HEK293 (cell line): ENCODE results near the gene AAK1.

Source experiments
- CTCF ChIA-PET: fragments of 350-600 bp; formaldehyde crosslinking; extraction: SDS; loops from one replicate; lab custom pipeline; 2021; ENCODE audit warnings: antibody characterized with exemption; lab: Yijun Ruan, JAX
- POLR2A ChIA-PET: fragments of 300-600 bp; formaldehyde crosslinking; extraction: SDS; loops from one replicate; lab custom pipeline; 2020; ENCODE audit warnings: antibody characterized with exemption, inconsistent platforms; lab: Yijun Ruan, JAX
- H3K27ac ChIP-seq: fragments of 200-500 bp; sonication (Bioruptor generic); 2 replicates; pipeline ENCODE4 v1.5.1; 2014; ENCODE audit warnings: low read depth, low read length, control low read depth, inconsistent platforms; ENCODE audit errors: extremely low read depth
- H3K36me3 ChIP-seq, 2 experiments: fragments of 200-500 bp in 1 of 2; sonication (Bioruptor generic) in 1 of 2; 1 replicate in 1 of 2; 2 replicates in 1 of 2; pipeline ENCODE4 v1.5.1; 2014 to 2017; ENCODE audit warnings: inconsistent platforms in 2 of 2, low read length in 2 of 2; ENCODE audit not compliant: control insufficient read depth in 2 of 2, insufficient read depth in 1 of 2
- H3K4me1 ChIP-seq: fragments of 200-500 bp; sonication (Bioruptor generic); 2 replicates; pipeline ENCODE4 v1.5.1; 2014; ENCODE audit warnings: mild to moderate bottlenecking, low read length, inconsistent platforms; ENCODE audit not compliant: control insufficient read depth, insufficient read depth
- H3K4me3 ChIP-seq: 2 replicates; pipeline ENCODE4 v1.5.1; 2011; ENCODE audit warnings: low read depth, mild to moderate bottlenecking, control low read depth, low read length, moderate library complexity
- H3K9me3 ChIP-seq: fragments of 200-500 bp; sonication (Bioruptor generic); 2 replicates; pipeline ENCODE4 v1.5.1; 2014; ENCODE audit warnings: low read depth, low read length, inconsistent platforms; ENCODE audit not compliant: control insufficient read depth, insufficient read depth
- SCRT2 ChIP-seq: fragments of 450-650 bp; formaldehyde crosslinking; IDR thresholded peaks from 2 replicates; pipeline ENCODE4 v1.5.1; 2016; ENCODE audit warnings: missing biosample characterization, missing genetic modification characterization
- ZNF133 ChIP-seq: fragments of 450-650 bp; formaldehyde crosslinking; IDR thresholded peaks from 2 replicates; pipeline ENCODE4 v1.5.1; 2016; ENCODE audit warnings: missing biosample characterization, missing genetic modification characterization
- ZNF138 ChIP-seq: fragments of 450-650 bp; formaldehyde crosslinking; IDR thresholded peaks from 2 replicates; pipeline ENCODE4 v1.5.1; 2016; ENCODE audit warnings: missing biosample characterization, missing genetic modification characterization, borderline replicate concordance
- ZNF140 ChIP-seq: fragments of 450-650 bp; formaldehyde crosslinking; IDR thresholded peaks from 2 replicates; pipeline ENCODE4 v1.5.1; 2016; ENCODE audit warnings: missing biosample characterization, missing genetic modification characterization
- ZNF248 ChIP-seq: fragments of 450-650 bp; formaldehyde crosslinking; IDR thresholded peaks from 2 replicates; pipeline ENCODE4 v1.5.1; 2017; ENCODE audit warnings: missing biosample characterization, missing genetic modification characterization
- ZNF292 ChIP-seq: fragments of 450-650 bp; formaldehyde crosslinking; IDR thresholded peaks from 2 replicates; pipeline ENCODE4 v1.5.1; 2016; ENCODE audit warnings: low read depth, missing biosample characterization, missing genetic modification characterization, borderline replicate concordance
- ZNF324 ChIP-seq: fragments of 450-650 bp; formaldehyde crosslinking; IDR thresholded peaks from 2 replicates; pipeline ENCODE4 v1.5.1; 2016; ENCODE audit warnings: missing biosample characterization, missing genetic modification characterization
- ZNF433 ChIP-seq: fragments of 450-650 bp; formaldehyde crosslinking; IDR thresholded peaks from 2 replicates; pipeline ENCODE4 v1.5.1; 2016; ENCODE audit warnings: missing biosample characterization, missing genetic modification characterization, low read depth
- ZNF600 ChIP-seq: fragments of 450-650 bp; formaldehyde crosslinking; IDR thresholded peaks from 2 replicates; pipeline ENCODE4 v1.5.1; 2016; ENCODE audit warnings: missing biosample characterization, missing genetic modification characterization
- ZNF785 ChIP-seq: fragments of 450-650 bp; formaldehyde crosslinking; IDR thresholded peaks from 2 replicates; pipeline ENCODE4 v1.5.1; 2016; ENCODE audit warnings: missing biosample characterization, missing genetic modification characterization
- ZNF791 ChIP-seq: fragments of 450-650 bp; formaldehyde crosslinking; IDR thresholded peaks from 2 replicates; pipeline ENCODE4 v1.5.1; 2016; ENCODE audit warnings: missing biosample characterization, missing genetic modification characterization
- TF ChIP-seq, protein P1 (sequence below): fragments of 450-650 bp; formaldehyde crosslinking; conservative IDR thresholded peaks from 2 replicates; pipeline ENCODE4 v1.5.1; 2016; ENCODE audit warnings: low read depth, missing biosample characterization, missing genetic modification characterization
- TF ChIP-seq, protein P2 (sequence below): fragments of 450-650 bp; formaldehyde crosslinking; IDR thresholded peaks from 2 replicates; pipeline ENCODE4 v1.5.1; 2017; ENCODE audit warnings: missing biosample characterization, missing genetic modification characterization
- TF ChIP-seq, protein P3 (sequence below): fragments of 450-650 bp; formaldehyde crosslinking; IDR thresholded peaks from 2 replicates; pipeline ENCODE4 v1.5.1; 2016; ENCODE audit warnings: missing biosample characterization, missing genetic modification characterization
- TF ChIP-seq, protein P4 (sequence below): fragments of 450-650 bp; formaldehyde crosslinking; IDR thresholded peaks from 2 replicates; pipeline ENCODE4 v1.5.1; 2016; ENCODE audit warnings: missing biosample characterization, missing genetic modification characterization
- TF ChIP-seq, protein P5 (sequence below): fragments of 450-650 bp; formaldehyde crosslinking; IDR thresholded peaks from 2 replicates; pipeline ENCODE4 v1.5.1; 2017; ENCODE audit warnings: missing biosample characterization, mild to moderate bottlenecking, missing genetic modification characterization, moderate library complexity

AAK1 gene

DNA sequence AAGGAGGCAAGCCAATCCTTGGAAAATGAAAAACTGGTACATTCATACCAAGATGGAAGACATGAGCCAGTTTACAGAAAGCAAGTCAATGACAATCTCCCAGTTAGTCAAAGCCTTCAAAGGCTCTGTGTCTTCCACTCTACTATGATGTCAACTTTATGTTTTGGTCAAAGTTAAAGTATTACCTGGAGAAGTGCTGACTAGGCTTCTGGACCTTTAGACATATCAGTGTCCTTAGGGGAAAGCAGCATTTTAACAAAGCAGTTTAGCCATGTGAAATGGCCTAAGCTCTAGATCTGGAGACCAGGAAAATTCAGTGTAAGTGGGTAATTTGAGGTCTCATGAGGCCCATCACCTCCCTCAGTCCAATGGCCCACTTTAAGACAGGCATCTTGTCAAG, 30.8 kb downstream of the AAK1 start:
- H3K4me3 ChIP-seq, result no peak overlapping the region
- POLR2A ChIA-PET, result no interaction called here
- no peak for TF ChIP-seq ZNF140 (tag by site-specific recombination)
- no peak for TF ChIP-seq ZNF324 (tag by site-specific recombination)
- no peak for TF ChIP-seq ZNF791 (tag by site-specific recombination)
- no peak for TF ChIP-seq ZNF785 (tag by site-specific recombination)
- TF ChIP-seq, protein P1, sequence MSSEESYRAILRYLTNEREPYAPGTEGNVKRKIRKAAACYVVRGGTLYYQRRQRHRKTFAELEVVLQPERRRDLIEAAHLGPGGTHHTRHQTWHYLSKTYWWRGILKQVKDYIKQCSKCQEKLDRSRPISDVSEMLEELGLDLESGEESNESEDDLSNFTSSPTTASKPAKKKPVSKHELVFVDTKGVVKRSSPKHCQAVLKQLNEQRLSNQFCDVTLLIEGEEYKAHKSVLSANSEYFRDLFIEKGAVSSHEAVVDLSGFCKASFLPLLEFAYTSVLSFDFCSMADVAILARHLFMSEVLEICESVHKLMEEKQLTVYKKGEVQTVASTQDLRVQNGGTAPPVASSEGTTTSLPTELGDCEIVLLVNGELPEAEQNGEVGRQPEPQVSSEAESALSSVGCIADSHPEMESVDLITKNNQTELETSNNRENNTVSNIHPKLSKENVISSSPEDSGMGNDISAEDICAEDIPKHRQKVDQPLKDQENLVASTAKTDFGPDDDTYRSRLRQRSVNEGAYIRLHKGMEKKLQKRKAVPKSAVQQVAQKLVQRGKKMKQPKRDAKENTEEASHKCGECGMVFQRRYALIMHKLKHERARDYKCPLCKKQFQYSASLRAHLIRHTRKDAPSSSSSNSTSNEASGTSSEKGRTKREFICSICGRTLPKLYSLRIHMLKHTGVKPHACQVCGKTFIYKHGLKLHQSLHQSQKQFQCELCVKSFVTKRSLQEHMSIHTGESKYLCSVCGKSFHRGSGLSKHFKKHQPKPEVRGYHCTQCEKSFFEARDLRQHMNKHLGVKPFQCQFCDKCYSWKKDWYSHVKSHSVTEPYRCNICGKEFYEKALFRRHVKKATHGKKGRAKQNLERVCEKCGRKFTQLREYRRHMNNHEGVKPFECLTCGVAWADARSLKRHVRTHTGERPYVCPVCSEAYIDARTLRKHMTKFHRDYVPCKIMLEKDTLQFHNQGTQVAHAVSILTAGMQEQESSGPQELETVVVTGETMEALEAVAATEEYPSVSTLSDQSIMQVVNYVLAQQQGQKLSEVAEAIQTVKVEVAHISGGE (tag by site-specific recombination), result no peak
- TF ChIP-seq, protein P2, sequence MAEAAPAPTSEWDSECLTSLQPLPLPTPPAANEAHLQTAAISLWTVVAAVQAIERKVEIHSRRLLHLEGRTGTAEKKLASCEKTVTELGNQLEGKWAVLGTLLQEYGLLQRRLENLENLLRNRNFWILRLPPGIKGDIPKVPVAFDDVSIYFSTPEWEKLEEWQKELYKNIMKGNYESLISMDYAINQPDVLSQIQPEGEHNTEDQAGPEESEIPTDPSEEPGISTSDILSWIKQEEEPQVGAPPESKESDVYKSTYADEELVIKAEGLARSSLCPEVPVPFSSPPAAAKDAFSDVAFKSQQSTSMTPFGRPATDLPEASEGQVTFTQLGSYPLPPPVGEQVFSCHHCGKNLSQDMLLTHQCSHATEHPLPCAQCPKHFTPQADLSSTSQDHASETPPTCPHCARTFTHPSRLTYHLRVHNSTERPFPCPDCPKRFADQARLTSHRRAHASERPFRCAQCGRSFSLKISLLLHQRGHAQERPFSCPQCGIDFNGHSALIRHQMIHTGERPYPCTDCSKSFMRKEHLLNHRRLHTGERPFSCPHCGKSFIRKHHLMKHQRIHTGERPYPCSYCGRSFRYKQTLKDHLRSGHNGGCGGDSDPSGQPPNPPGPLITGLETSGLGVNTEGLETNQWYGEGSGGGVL (tag by site-specific recombination), result no peak
- TF ChIP-seq ZNF248, result no peak
- no peak for TF ChIP-seq ZNF138 (tag by site-specific recombination)
- no peak for TF ChIP-seq ZNF433 (tag by site-specific recombination)
- TF ChIP-seq SCRT2 (tag by site-specific recombination), result no peak
- TF ChIP-seq, protein P3, sequence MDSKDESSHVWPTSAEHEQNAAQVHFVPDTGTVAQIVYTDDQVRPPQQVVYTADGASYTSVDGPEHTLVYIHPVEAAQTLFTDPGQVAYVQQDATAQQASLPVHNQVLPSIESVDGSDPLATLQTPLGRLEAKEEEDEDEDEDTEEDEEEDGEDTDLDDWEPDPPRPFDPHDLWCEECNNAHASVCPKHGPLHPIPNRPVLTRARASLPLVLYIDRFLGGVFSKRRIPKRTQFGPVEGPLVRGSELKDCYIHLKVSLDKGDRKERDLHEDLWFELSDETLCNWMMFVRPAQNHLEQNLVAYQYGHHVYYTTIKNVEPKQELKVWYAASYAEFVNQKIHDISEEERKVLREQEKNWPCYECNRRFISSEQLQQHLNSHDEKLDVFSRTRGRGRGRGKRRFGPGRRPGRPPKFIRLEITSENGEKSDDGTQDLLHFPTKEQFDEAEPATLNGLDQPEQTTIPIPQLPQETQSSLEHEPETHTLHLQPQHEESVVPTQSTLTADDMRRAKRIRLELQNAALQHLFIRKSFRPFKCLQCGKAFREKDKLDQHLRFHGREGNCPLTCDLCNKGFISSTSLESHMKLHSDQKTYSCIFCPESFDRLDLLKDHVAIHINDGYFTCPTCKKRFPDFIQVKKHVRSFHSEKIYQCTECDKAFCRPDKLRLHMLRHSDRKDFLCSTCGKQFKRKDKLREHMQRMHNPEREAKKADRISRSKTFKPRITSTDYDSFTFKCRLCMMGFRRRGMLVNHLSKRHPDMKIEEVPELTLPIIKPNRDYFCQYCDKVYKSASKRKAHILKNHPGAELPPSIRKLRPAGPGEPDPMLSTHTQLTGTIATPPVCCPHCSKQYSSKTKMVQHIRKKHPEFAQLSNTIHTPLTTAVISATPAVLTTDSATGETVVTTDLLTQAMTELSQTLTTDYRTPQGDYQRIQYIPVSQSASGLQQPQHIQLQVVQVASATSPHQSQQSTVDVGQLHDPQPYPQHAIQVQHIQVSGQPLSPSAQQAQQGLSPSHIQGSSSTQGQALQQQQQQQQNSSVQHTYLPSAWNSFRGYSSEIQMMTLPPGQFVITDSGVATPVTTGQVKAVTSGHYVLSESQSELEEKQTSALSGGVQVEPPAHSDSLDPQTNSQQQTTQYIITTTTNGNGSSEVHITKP (tag by site-specific recombination), result no peak
- no peak for TF ChIP-seq ZNF600 (tag by site-specific recombination)
- no peak for TF ChIP-seq ZNF133
- TF ChIP-seq, protein P4, sequence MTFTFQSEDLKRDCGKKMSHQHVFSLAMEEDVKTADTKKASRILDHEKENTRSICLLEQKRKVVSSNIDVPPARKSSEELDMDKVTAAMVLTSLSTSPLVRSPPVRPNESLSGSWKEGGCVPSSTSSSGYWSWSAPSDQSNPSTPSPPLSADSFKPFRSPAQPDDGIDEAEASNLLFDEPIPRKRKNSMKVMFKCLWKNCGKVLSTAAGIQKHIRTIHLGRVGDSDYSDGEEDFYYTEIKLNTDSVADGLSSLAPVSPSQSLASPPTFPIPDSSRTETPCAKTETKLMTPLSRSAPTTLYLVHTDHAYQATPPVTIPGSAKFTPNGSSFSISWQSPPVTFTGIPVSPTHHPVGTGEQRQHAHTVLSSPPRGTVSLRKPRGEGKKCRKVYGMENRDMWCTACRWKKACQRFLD, result no peak
- TF ChIP-seq ZNF292 (tag by site-specific recombination), result no peak
- TF ChIP-seq, protein P5, sequence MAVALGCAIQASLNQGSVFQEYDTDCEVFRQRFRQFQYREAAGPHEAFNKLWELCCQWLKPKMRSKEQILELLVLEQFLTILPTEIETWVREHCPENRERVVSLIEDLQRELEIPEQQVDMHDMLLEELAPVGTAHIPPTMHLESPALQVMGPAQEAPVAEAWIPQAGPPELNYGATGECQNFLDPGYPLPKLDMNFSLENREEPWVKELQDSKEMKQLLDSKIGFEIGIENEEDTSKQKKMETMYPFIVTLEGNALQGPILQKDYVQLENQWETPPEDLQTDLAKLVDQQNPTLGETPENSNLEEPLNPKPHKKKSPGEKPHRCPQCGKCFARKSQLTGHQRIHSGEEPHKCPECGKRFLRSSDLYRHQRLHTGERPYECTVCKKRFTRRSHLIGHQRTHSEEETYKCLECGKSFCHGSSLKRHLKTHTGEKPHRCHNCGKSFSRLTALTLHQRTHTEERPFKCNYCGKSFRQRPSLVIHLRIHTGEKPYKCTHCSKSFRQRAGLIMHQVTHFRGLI (tag by site-specific recombination), result no peak
- TF ChIP-seq, all 188 proteins: peak for 0
- no peak overlapping the region for H3K27ac ChIP-seq
- CTCF ChIA-PET, result interaction anchor here (2.4 kb wide), 1 partner anchor 48 kb away, joined by 6 read pairs; no protein-coding TSS in a partner anchor
- no peaks in the 10 kb centered on the region for H3K4me1 ChIP-seq
- H3K9me3 ChIP-seq, result no peaks in the 10 kb centered on the region
- no peaks in the 10 kb centered on the region for H3K36me3 ChIP-seq
